GM12878 (cell line): ENCODE data around the gene PCK1. TPM values are rescaled to one million over a fixed set of nuclear protein-coding genes. Genes with fewer than 3 reads are reported as not detected.

Experiments
- ATAC-seq: fragments of 200-7000 bp; cut with Tn5 transposase; 3 replicates; pipeline ENCODE4 v1.9.1; 2020; ENCODE audit warnings: mild to moderate bottlenecking, moderate library complexity
- BruUV-seq: library from RNA; stranded (reverse); fragments of 400-500 nt; replicated peaks from 2 replicates; lab custom pipeline; 2021; lab: Mats Ljungman, UMichigan
- CTCF ChIA-PET: fragments of 300-600 bp; sonication (Branson Sonifier 250); formaldehyde crosslinking; extraction: SDS; loops from one replicate; lab custom pipeline; 2021; ENCODE audit warnings: inconsistent platforms; lab: Yijun Ruan, JAX
- POLR2A ChIA-PET: fragments of 350-600 bp; formaldehyde crosslinking; extraction: SDS; loops from one replicate; lab custom pipeline; 2021; ENCODE audit warnings: inconsistent platforms; lab: Charles Lee
- RAD21 ChIA-PET: fragments of 300-600 bp; sonication (Branson Sonifier 250); formaldehyde crosslinking; loops from one replicate; lab custom pipeline; 2023; ENCODE audit warnings: antibody characterized with exemption; ENCODE audit not compliant: unreplicated experiment; lab: Charles Lee
- SMC1A ChIA-PET: fragments of 300-600 bp; sonication (Branson Sonifier 250); formaldehyde crosslinking; loops from one replicate; lab custom pipeline; 2023; ENCODE audit not compliant: unreplicated experiment, uncharacterized antibody; lab: Charles Lee
- DNase-seq: peaks from one replicate; pipeline ENCODE4 v3.0.0-alpha.2; 2011; ENCODE audit warnings: low read depth, low spot score
- FAIRE-seq: peaks from 3 replicates; lab custom pipeline; 2011; peaks lifted over from hg19 to GRCh38; lab: Jason Lieb, UNC
- H2AFZ ChIP-seq: 2 replicates; pipeline ENCODE4 v1.6.0; 2011; ENCODE audit warnings: low read depth, low read length, control low read depth; ENCODE audit not compliant: control insufficient read depth
- H3K27ac ChIP-seq: 2 replicates; pipeline ENCODE4 v1.5.1; 2011; ENCODE audit warnings: control low read depth; ENCODE audit not compliant: control insufficient read depth, insufficient read depth
- H3K27me3 ChIP-seq, 2 experiments: replicated peaks in 1 of 2; 2 replicates each; pipeline versions ENCODE4 v1.6.0 to v1.6.1; 2011; ENCODE audit warnings: low read length in 1 of 2; ENCODE audit not compliant: control insufficient read depth in 2 of 2, insufficient read depth in 2 of 2
- H3K36me3 ChIP-seq, 2 experiments: 2 replicates each; pipeline ENCODE4 v1.5.1; 2011; ENCODE audit warnings: low read length in 1 of 2; ENCODE audit not compliant: control insufficient read depth in 2 of 2, insufficient read depth in 2 of 2
- H3K4me1 ChIP-seq: 2 replicates; pipeline ENCODE4 v1.6.1; 2011; ENCODE audit warnings: mild to moderate bottlenecking, low read length, moderate library complexity, mixed read lengths; ENCODE audit not compliant: control insufficient read depth, insufficient read depth
- H3K4me2 ChIP-seq: 2 replicates; pipeline ENCODE4 v1.6.0; 2011; ENCODE audit warnings: control low read depth; ENCODE audit not compliant: control insufficient read depth, insufficient read depth
- H3K4me3 ChIP-seq: fragments of 200-600 bp; sonication (generic); 2 replicates; pipeline ENCODE4 v1.5.1; 2016
- H3K79me2 ChIP-seq: 2 replicates; pipeline ENCODE4 v1.6.0; 2011; ENCODE audit warnings: low read length; ENCODE audit not compliant: control insufficient read depth, insufficient read depth
- H3K9ac ChIP-seq: 2 replicates; pipeline ENCODE4 v1.8.0; 2011; ENCODE audit warnings: low read length, control low read depth, mixed read lengths; ENCODE audit not compliant: control insufficient read depth, insufficient read depth
- H3K9me3 ChIP-seq: replicated peaks from 3 replicates; pipeline ENCODE4 v1.5.1; 2011; ENCODE audit warnings: mild to moderate bottlenecking, low read length; ENCODE audit not compliant: control insufficient read depth, insufficient read depth
- H4K20me1 ChIP-seq: 2 replicates; pipeline ENCODE4 v1.6.0; 2011; ENCODE audit not compliant: control insufficient read depth, insufficient read depth
- ASH2L ChIP-seq: fragments of 300-600, 200-600 bp; sonication (generic); IDR thresholded peaks from 2 replicates; pipeline ENCODE4 v1.6.1; 2017; ENCODE audit warnings: low read depth, mild to moderate bottlenecking, borderline replicate concordance
- ATF7 ChIP-seq: fragments of 450-650 bp; IDR thresholded peaks from 2 replicates; pipeline ENCODE4 v1.6.1; 2016; ENCODE audit warnings: low read depth, mild to moderate bottlenecking
- EGR1 ChIP-seq, 2 experiments: IDR thresholded peaks; 1 replicate in 1 of 2; 2 replicates in 1 of 2; pipeline ENCODE4 v1.6.1; 2011 to 2012; ENCODE audit warnings: low read depth in 2 of 2, low read length in 2 of 2, borderline replicate concordance in 1 of 2, mild to moderate bottlenecking in 1 of 2, moderate library complexity in 1 of 2
- EP300 ChIP-seq, 2 experiments: fragments of 150-350 bp in 1 of 2; IDR thresholded peaks; 2 replicates each; pipeline ENCODE4 v1.6.1; 2011 to 2012; ENCODE audit warnings: low read depth in 2 of 2, low read length in 2 of 2, borderline replicate concordance in 1 of 2, improper control_type of control experiment in 1 of 2, inconsistent platforms in 1 of 2; ENCODE audit not compliant: control insufficient read depth in 1 of 2
- RAD51 ChIP-seq: fragments of 450-650 bp; IDR thresholded peaks from 2 replicates; pipeline ENCODE4 v1.6.1; 2016; ENCODE audit warnings: moderate library complexity, mild to moderate bottlenecking, inconsistent platforms
- RFX5 ChIP-seq: IDR thresholded peaks from 2 replicates; pipeline ENCODE4 v1.6.1; 2011; ENCODE audit warnings: low read depth, low read length, improper control_type of control experiment
- SPI1 ChIP-seq: IDR thresholded peaks from 2 replicates; pipeline ENCODE4 v1.6.1; 2011; ENCODE audit warnings: low read depth, mild to moderate bottlenecking, low read length, moderate library complexity, borderline replicate concordance; ENCODE audit not compliant: insufficient read depth
- ZNF207 ChIP-seq: fragments of 450-650 bp; IDR thresholded peaks from 2 replicates; pipeline ENCODE4 v1.6.1; 2014; ENCODE audit warnings: antibody characterized with exemption, mild to moderate bottlenecking, borderline replicate concordance
- in situ Hi-C: fragments of 300-500 bp; cut with MboI; formaldehyde crosslinking; loops from 9 replicates; pipeline ENCODE4 v1.14.3; 2018; ENCODE audit warnings: mixed read lengths
- intact Hi-C: fragments of 100-400 bp; cut with micrococcal nuclease; formaldehyde crosslinking; loops from one replicate; pipeline ENCODE4 v1.14.2; 2022; ENCODE audit not compliant: unreplicated experiment
- polyA plus RNA-seq, 11 experiments: library from polyadenylated mRNA; depleted of rRNA in 4 of 11; unstranded in 6 of 11; stranded (reverse) in 5 of 11; fragments of >200 nt; fragmentation: Nextera tagmentation in 4 of 11; fragmentation: Illumina TruSeq in 1 of 11; extraction: Ambion mirVana in 4 of 11; extraction: Trizol in 1 of 11; gene quantifications; 1 replicate in 1 of 11; 2 replicates in 10 of 11; pipeline versions ENCODE4 v1.2.1 to v1.2.3, GENCODE V29; 2011 to 2016; ENCODE audit warnings: inconsistent platforms in 2 of 11, missing spikeins in 2 of 11, low read depth in 1 of 11
- total RNA-seq, 4 experiments: library from RNA; depleted of rRNA in 3 of 4; stranded (reverse); fragments of >200 nt in 3 of 4; fragmentation: Illumina TruSeq in 1 of 4; extraction: Trizol in 1 of 4; gene quantifications; 2 replicates each; pipeline versions ENCODE4 v1.2.1 to v1.2.3, GENCODE V29; 2013 to 2021
- TF ChIP-seq, protein P1 (sequence below): fragments of 150-350 bp; IDR thresholded peaks from 2 replicates; pipeline ENCODE4 v1.6.1; 2016; ENCODE audit warnings: low read depth, low read length
- TF ChIP-seq, protein P2 (sequence below): IDR thresholded peaks from 2 replicates; pipeline ENCODE4 v1.6.1; 2012; ENCODE audit warnings: low read length, inconsistent platforms
- TF ChIP-seq, protein P3 (sequence below): fragments of 450-650 bp; IDR thresholded peaks from 2 replicates; pipeline ENCODE4 v1.6.1; 2014; ENCODE audit warnings: mild to moderate bottlenecking
- TF ChIP-seq, protein P4 (sequence below): fragments of 450-650 bp; IDR thresholded peaks from 2 replicates; pipeline ENCODE4 v1.6.1; 2018; ENCODE audit warnings: borderline replicate concordance, mild to moderate bottlenecking; ENCODE audit not compliant: partially characterized antibody

The PCK1 gene
- total and polyA plus RNA-seq, 10 of the 15 experiments (the other 5 are each of a cell fraction or from before 2014, with no cell fraction given): 0.02 to 0.33 (median 0.09) TPM; not detected in 5

DNA sequence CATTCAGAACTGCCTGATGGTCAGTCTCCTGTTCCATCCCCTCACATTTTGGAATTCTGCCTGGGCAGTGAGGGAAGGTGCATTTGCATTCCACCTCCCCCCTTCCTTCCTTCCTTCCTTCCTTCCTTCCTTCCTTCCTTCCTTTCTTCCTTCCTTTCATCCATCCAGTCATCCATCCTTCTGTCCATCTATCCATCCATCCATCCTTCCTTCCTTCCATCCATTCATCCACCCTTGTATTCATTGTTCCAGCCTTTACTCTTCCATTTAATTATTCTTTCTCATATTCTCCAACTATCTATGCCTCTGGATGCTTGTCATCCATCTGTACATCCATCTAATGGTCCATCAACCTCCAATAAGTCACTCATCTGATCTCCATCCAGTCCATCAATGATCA is 14.0 kb downstream of the PCK1 start:
- no peaks in the 10 kb centered on the region for H3K9me3 ChIP-seq
- H3K79me2 ChIP-seq: no peaks in the 10 kb centered on the region
- ATAC-seq (no peak), FAIRE-seq (no peak), DNase-seq (no peak)
- no peak overlapping the region for H3K4me3 ChIP-seq
- no peak overlapping the region for H2AFZ ChIP-seq
- H3K4me1 ChIP-seq: no peaks in the 10 kb centered on the region
- BruUV-seq: no TSS peak
- RAD21 ChIA-PET: no interaction called here
- intact Hi-C loops: no loop called here
- H4K20me1 ChIP-seq: no peaks in the 10 kb centered on the region
- POLR2A ChIA-PET: no interaction called here
- in situ Hi-C loops: no loop called here
- H3K27me3 ChIP-seq: peaks cover 0 to 4% of the 10 kb centered on the region in 2 experiments; a peak in 2 of 4 replicates
- H3K9ac ChIP-seq: no peak overlapping the region
- H3K4me2 ChIP-seq: no peak overlapping the region
- H3K27ac ChIP-seq: no peak overlapping the region
- CTCF ChIA-PET: interaction anchor here (1.3 kb wide), 1 partner anchor 54 kb away, joined by 3 read pairs; no protein-coding TSS in a partner anchor
- no peaks in the 10 kb centered on the region for H3K36me3 ChIP-seq
- SMC1A ChIA-PET: no interaction called here
- TF ChIP-seq RAD51 (no peak), RFX5 (no peak), ATF7 (no peak), EGR1 (IDR thresholded peaks at IDR 0.05; ENCODE audit: borderline replicate concordance in 1 of 2, low read depth in 2 of 2, low read length in 2 of 2) (no peak), SPI1 (no peak), ZNF207 (no peak), ASH2L (no peak), EP300 (IDR thresholded peaks at IDR 0.05; ENCODE audit: borderline replicate concordance in 1 of 2, control insufficient read depth in 1 of 2, low read depth in 2 of 2, low read length in 2 of 2) (no peak)
- TF ChIP-seq, protein P1, sequence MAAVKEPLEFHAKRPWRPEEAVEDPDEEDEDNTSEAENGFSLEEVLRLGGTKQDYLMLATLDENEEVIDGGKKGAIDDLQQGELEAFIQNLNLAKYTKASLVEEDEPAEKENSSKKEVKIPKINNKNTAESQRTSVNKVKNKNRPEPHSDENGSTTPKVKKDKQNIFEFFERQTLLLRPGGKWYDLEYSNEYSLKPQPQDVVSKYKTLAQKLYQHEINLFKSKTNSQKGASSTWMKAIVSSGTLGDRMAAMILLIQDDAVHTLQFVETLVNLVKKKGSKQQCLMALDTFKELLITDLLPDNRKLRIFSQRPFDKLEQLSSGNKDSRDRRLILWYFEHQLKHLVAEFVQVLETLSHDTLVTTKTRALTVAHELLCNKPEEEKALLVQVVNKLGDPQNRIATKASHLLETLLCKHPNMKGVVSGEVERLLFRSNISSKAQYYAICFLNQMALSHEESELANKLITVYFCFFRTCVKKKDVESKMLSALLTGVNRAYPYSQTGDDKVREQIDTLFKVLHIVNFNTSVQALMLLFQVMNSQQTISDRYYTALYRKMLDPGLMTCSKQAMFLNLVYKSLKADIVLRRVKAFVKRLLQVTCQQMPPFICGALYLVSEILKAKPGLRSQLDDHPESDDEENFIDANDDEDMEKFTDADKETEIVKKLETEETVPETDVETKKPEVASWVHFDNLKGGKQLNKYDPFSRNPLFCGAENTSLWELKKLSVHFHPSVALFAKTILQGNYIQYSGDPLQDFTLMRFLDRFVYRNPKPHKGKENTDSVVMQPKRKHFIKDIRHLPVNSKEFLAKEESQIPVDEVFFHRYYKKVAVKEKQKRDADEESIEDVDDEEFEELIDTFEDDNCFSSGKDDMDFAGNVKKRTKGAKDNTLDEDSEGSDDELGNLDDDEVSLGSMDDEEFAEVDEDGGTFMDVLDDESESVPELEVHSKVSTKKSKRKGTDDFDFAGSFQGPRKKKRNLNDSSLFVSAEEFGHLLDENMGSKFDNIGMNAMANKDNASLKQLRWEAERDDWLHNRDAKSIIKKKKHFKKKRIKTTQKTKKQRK: no peak
- TF ChIP-seq, protein P2, sequence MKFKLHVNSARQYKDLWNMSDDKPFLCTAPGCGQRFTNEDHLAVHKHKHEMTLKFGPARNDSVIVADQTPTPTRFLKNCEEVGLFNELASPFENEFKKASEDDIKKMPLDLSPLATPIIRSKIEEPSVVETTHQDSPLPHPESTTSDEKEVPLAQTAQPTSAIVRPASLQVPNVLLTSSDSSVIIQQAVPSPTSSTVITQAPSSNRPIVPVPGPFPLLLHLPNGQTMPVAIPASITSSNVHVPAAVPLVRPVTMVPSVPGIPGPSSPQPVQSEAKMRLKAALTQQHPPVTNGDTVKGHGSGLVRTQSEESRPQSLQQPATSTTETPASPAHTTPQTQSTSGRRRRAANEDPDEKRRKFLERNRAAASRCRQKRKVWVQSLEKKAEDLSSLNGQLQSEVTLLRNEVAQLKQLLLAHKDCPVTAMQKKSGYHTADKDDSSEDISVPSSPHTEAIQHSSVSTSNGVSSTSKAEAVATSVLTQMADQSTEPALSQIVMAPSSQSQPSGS: no peak
- TF ChIP-seq, protein P3, sequence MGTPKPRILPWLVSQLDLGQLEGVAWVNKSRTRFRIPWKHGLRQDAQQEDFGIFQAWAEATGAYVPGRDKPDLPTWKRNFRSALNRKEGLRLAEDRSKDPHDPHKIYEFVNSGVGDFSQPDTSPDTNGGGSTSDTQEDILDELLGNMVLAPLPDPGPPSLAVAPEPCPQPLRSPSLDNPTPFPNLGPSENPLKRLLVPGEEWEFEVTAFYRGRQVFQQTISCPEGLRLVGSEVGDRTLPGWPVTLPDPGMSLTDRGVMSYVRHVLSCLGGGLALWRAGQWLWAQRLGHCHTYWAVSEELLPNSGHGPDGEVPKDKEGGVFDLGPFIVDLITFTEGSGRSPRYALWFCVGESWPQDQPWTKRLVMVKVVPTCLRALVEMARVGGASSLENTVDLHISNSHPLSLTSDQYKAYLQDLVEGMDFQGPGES: no peak
- TF ChIP-seq, protein P4, sequence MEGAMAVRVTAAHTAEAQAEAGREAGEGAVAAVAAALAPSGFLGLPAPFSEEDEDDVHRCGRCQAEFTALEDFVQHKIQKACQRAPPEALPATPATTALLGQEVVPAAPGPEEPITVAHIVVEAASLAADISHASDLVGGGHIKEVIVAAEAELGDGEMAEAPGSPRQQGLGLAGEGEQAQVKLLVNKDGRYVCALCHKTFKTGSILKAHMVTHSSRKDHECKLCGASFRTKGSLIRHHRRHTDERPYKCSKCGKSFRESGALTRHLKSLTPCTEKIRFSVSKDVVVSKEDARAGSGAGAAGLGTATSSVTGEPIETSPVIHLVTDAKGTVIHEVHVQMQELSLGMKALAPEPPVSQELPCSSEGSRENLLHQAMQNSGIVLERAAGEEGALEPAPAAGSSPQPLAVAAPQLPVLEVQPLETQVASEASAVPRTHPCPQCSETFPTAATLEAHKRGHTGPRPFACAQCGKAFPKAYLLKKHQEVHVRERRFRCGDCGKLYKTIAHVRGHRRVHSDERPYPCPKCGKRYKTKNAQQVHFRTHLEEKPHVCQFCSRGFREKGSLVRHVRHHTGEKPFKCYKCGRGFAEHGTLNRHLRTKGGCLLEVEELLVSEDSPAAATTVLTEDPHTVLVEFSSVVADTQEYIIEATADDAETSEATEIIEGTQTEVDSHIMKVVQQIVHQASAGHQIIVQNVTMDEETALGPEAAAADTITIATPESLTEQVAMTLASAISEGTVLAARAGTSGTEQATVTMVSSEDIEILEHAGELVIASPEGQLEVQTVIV: no peak
